ENCODE measurements around the gene ZNF511. TPM values are rescaled to one million over a fixed set of nuclear protein-coding genes. Genes with fewer than 3 reads are reported as not detected.

ZNF511 gene
- total RNA-seq, 1 experiment from 2014 or later = 44.7 TPM

DNA sequence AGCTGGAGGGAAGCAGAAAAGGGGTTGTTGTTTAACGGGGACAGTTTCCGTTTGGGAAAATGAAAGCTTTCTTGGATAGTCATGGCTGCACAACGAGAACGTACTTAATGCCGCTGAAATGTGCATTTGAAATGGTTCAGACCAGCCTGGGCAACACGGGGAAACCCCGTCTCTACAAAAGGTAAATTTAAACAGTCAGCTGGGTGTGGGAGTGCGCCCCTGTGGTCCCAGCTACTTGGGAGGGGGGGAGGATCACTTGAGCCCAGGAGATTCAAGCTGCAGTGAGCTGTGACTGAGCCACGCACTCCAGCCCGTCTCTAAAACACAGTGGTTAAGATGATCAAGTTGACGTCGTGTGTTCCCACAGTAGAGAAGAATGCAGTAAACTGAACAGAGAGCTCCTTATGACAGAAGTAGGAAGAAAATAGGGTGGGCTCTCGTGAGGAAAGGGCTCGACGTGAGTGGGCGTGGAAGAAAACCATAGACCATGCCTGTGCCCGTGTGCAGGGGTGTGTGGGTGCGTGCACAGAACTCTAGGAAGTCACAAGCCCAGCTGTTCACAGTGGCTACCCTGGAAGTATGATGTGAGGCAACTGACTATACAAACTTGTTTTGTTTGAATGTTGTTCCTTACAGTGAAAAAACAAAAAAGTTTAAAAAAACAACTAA, 53.2 kb downstream of the ZNF511 start:
- TF ChIP-seq CTCF (conservative IDR thresholded peaks at IDR 0.05) (no peak), EZH2 (IDR thresholded peaks at IDR 0.05; ENCODE audit: low read depth) (no peak)
- no peak overlapping the region for H3K27ac ChIP-seq
- ChIA-PET POLR2A (ENCODE audit: unreplicated experiment) (no interaction called here), CTCF (no interaction called here)
- H2AFZ ChIP-seq = no peak overlapping the region
- no peaks in the 10 kb centered on the region for H3K4me1 ChIP-seq (replicated peaks; ENCODE audit: insufficient read depth)
- H3K4me3 ChIP-seq = no peak overlapping the region
- H3K9me3 ChIP-seq (ENCODE audit: insufficient read depth, low read depth) = no peaks in the 10 kb centered on the region
- no peak for DNase-seq
- H3K27me3 ChIP-seq (ENCODE audit: insufficient read depth, low read depth) = no peaks in the 10 kb centered on the region
- no peaks in the 10 kb centered on the region for H3K9me2 ChIP-seq (ENCODE audit: insufficient read depth)
- H3F3A ChIP-seq (ENCODE audit: insufficient read depth, low read depth) = no peaks in the 10 kb centered on the region
- no TSS peak for BruUV-seq (replicated peaks)
- H4K20me1 ChIP-seq (ENCODE audit: insufficient read depth) = no peaks in the 10 kb centered on the region
- no peaks in the 10 kb centered on the region for H3K36me3 ChIP-seq (ENCODE audit: low read depth)
- intact Hi-C loops (cut with micrococcal nuclease; ENCODE audit: unreplicated experiment) = no loop called here
- H3K4me2 ChIP-seq = no peak overlapping the region
- H3K79me2 ChIP-seq (ENCODE audit: low read depth) = no peaks in the 10 kb centered on the region

Other genes with a start within 250 kb of the ZNF511 start
- not detected in 2 replicates for gene ADGRA1, start 221.0 kb upstream of the ZNF511 start, total RNA-seq (2021)
- gene KNDC1, start 148.7 kb upstream of the ZNF511 start, total RNA-seq (2021) = 1.2 and 1.7 TPM in 2 replicates
- gene UTF1, start 78.7 kb upstream of the ZNF511 start, total RNA-seq (2021) = not detected in 2 replicates
- gene VENTX, start 71.1 kb upstream of the ZNF511 start, total RNA-seq (2021) = not detected in 2 replicates
- 18.3 and 31.5 TPM in 2 replicates for gene ADAM8, start 32.0 kb upstream of the ZNF511 start, total RNA-seq (2021)
- gene TUBGCP2, start within 50 bp of the ZNF511 start, total RNA-seq (2021) = 40.7 and 52.8 TPM in 2 replicates
- not detected in 2 replicates for gene CALY, start 28.0 kb downstream of the ZNF511 start, total RNA-seq (2021)
- not detected in 2 replicates for gene PRAP1, start 38.5 kb downstream of the ZNF511 start, total RNA-seq (2021)
- gene FUOM, start 49.1 kb downstream of the ZNF511 start, total RNA-seq (2021) = 7.4 and 12.5 TPM in 2 replicates
- gene ECHS1, start 64.4 kb downstream of the ZNF511 start, total RNA-seq (2021) = 86.6 and 90.7 TPM in 2 replicates
- gene PAOX, start 70.3 kb downstream of the ZNF511 start, total RNA-seq (2021) = 5.7 and 9.5 TPM in 2 replicates
- gene MTG1, start 85.2 kb downstream of the ZNF511 start, total RNA-seq (2021) = 33.0 and 45.9 TPM in 2 replicates
- not detected in 2 replicates for gene SPRN, start 115.7 kb downstream of the ZNF511 start, total RNA-seq (2021)
- gene SCART1, start 145.0 kb downstream of the ZNF511 start, total RNA-seq (2021) = 1.0 and 2.0 TPM in 2 replicates
- gene CYP2E1, start 218.4 kb downstream of the ZNF511 start, total RNA-seq (2021) = 1.6 and 3.0 TPM in 2 replicates